Hepatocyte (in vitro differentiated cells): ENCODE measurements around the gene MMP28.

Source experiments
- CTCF ChIP-seq: fragments of 200-600 bp; sonication (generic); IDR thresholded peaks from 2 replicates; pipeline ENCODE4 v1.5.1; 2016; ENCODE audit warnings: antibody characterized with exemption, mild to moderate bottlenecking; ENCODE audit not compliant: poor library complexity
- EZH2 ChIP-seq: fragments of 200-600 bp; sonication (generic); IDR thresholded peaks from 2 replicates; pipeline ENCODE4 v1.6.1; 2016; ENCODE audit warnings: antibody characterized with exemption, mild to moderate bottlenecking, borderline replicate concordance

DNA sequence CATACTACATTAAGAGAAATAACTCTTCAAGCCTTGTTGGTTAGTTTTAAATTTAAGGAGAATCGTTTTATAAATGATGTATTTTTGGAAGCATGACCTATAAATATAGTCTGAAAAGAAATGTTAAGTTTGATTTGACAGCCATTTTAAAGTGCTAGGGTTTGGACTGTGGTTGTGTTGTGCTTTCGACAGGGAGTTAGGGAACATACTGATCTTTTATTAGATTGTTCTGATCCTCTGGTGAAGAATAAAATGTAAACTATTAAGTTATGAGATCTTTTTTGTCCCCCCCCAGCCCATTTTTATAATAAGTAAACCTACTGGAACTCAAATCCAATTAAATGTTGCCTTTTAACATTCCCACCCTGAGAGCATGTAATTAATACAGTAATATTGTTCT is 25.9 kb upstream of the MMP28 start:
- no peak for TF ChIP-seq EZH2
- no peak for TF ChIP-seq CTCF
